K562 (cell line): Measurements from ENCODE around the gene HAO2. TPM values are rescaled to one million over a fixed set of nuclear protein-coding genes. Genes with fewer than 3 reads are reported as not detected.

ENCODE experiments used
- ATAC-seq: fragments of 200-7000 bp; cut with Tn5 transposase; 3 replicates; pipeline ENCODE4 v1.9.1; 2020; ENCODE audit warnings: moderate library complexity
- BruUV-seq: library from RNA; stranded (reverse); fragments of 400-500 nt; replicated peaks from 2 replicates; lab custom pipeline; 2021; lab: Mats Ljungman, UMichigan
- CTCF ChIA-PET: fragments of 300-600 bp; formaldehyde crosslinking; extraction: SDS; loops from one replicate; lab custom pipeline; 2021; ENCODE audit warnings: low intra/inter-chr PET ratio; lab: Yijun Ruan, JAX
- POLR2A ChIA-PET: fragments of 300-600, 350-650 bp; sonication (Branson Sonifier 250); formaldehyde crosslinking; extraction: SDS; loops from one replicate; lab custom pipeline; 2021; ENCODE audit warnings: antibody characterized with exemption, inconsistent platforms; lab: Yijun Ruan, JAX
- DNase-seq, 4 experiments: peaks; one replicate each; pipeline versions ENCODE4 v3.0.0 to v3.0.0-alpha.2; 2011 to 2018; ENCODE audit warnings: low spot score in 3 of 4, mixed read lengths in 3 of 4; ENCODE audit errors: extremely low read depth in 1 of 4
- FAIRE-seq: peaks from 2 replicates; lab custom pipeline; 2011; peaks lifted over from hg19 to GRCh38; lab: Jason Lieb, UNC
- H2AFZ ChIP-seq: 2 replicates; pipeline ENCODE4 v1.6.0; 2011; ENCODE audit warnings: low read depth, low read length, control low read depth, inconsistent platforms
- H3K27ac ChIP-seq: fragments of 200-600 bp; 3 replicates; pipeline ENCODE4 v1.8.0; 2011; ENCODE audit warnings: low read depth, mild to moderate bottlenecking, control low read depth, inconsistent platforms, low read length, moderate library complexity, mixed read lengths; ENCODE audit errors: extremely low read depth
- H3K27me3 ChIP-seq, 2 experiments: fragments of 300-600 bp in 1 of 2; 2 replicates in 1 of 2; 3 replicates in 1 of 2; pipeline versions ENCODE4 v1.6.0 to v1.8.0; 2011; ENCODE audit warnings: inconsistent platforms in 2 of 2, low read length in 2 of 2, mild to moderate bottlenecking in 1 of 2, mixed read lengths in 1 of 2, moderate library complexity in 1 of 2; ENCODE audit not compliant: control insufficient read depth in 2 of 2, insufficient read depth in 2 of 2
- H3K36me3 ChIP-seq: fragments of 300-600 bp; 3 replicates; pipeline ENCODE4 v1.8.0; 2011; ENCODE audit warnings: mild to moderate bottlenecking, low read length, inconsistent platforms; ENCODE audit not compliant: control insufficient read depth, insufficient read depth
- H3K4me1 ChIP-seq, 2 experiments: fragments of 200-600 bp in 1 of 2; replicated peaks in 1 of 2; 2 replicates in 1 of 2; 3 replicates in 1 of 2; pipeline versions ENCODE4 v1.5.1 to v1.8.0; 2011; ENCODE audit warnings: inconsistent platforms in 2 of 2, low read length in 2 of 2, mild to moderate bottlenecking in 1 of 2, mixed read lengths in 1 of 2, moderate library complexity in 1 of 2; ENCODE audit not compliant: control insufficient read depth in 2 of 2, insufficient read depth in 2 of 2
- H3K4me2 ChIP-seq: 2 replicates; pipeline ENCODE4 v1.6.1; 2011; ENCODE audit warnings: low read length, control low read depth, inconsistent platforms, mixed read lengths; ENCODE audit not compliant: insufficient read depth
- H3K4me3 ChIP-seq: fragments of 200-600 bp; sonication (generic), shearing (Covaris generic); 2 replicates; pipeline ENCODE4 v1.5.1; 2016; ENCODE audit warnings: control low read depth, inconsistent platforms
- H3K79me2 ChIP-seq: fragments of 200-600 bp; 3 replicates; pipeline ENCODE4 v1.8.0; 2011; ENCODE audit warnings: low read length, inconsistent platforms; ENCODE audit not compliant: control insufficient read depth, insufficient read depth
- H3K9ac ChIP-seq, 2 experiments: 2 replicates each; pipeline versions ENCODE4 v1.6.0 to v1.6.1; 2011; ENCODE audit warnings: low read depth in 2 of 2, low read length in 2 of 2, control low read depth in 1 of 2, inconsistent platforms in 1 of 2, mild to moderate bottlenecking in 1 of 2, mixed read lengths in 1 of 2; ENCODE audit not compliant: insufficient read depth in 1 of 2
- H3K9me1 ChIP-seq: one replicate; pipeline ENCODE4 v1.6.0; 2011; ENCODE audit warnings: inconsistent platforms, mild to moderate bottlenecking, low read length, moderate library complexity; ENCODE audit not compliant: control insufficient read depth, insufficient read depth
- H3K9me3 ChIP-seq: replicated peaks from 2 replicates; pipeline ENCODE4 v1.5.1; 2011; ENCODE audit warnings: low read depth, low read length, inconsistent platforms; ENCODE audit not compliant: control insufficient read depth, insufficient read depth
- H4K20me1 ChIP-seq: replicated peaks from 2 replicates; pipeline ENCODE4 v1.6.1; 2011; ENCODE audit warnings: low read length, inconsistent platforms, mixed read lengths; ENCODE audit not compliant: control insufficient read depth, insufficient read depth
- C11orf30 ChIP-seq: fragments of 450-650 bp; IDR thresholded peaks from 2 replicates; pipeline ENCODE4 v1.6.1; 2016; ENCODE audit warnings: low read depth, mild to moderate bottlenecking
- DDX20 ChIP-seq: fragments of 450-650 bp; IDR thresholded peaks from 2 replicates; pipeline ENCODE4 v1.6.1; 2016; ENCODE audit warnings: missing genetic modification characterization, low read depth, mild to moderate bottlenecking, missing compliant biosample characterization, moderate library complexity
- E2F3 ChIP-seq: fragments of 250-450 bp; sonication (Bioruptor Pico); IDR thresholded peaks from 2 replicates; pipeline ENCODE4 v1.4.0; 2020; ENCODE audit warnings: mild to moderate bottlenecking
- FOXJ2 ChIP-seq: fragments of 200-800 bp; sonication (Bioruptor generic); IDR thresholded peaks from 2 replicates; pipeline ENCODE4 v1.6.1; 2016; ENCODE audit warnings: missing genetic modification characterization, missing compliant biosample characterization
- MAFF ChIP-seq: IDR thresholded peaks from 2 replicates; pipeline ENCODE4 v1.6.1; 2012; ENCODE audit warnings: low read length, improper control_type of control experiment
- MAFG ChIP-seq: fragments of 450-650 bp; conservative IDR thresholded peaks from 2 replicates; pipeline ENCODE4 v1.6.1; 2016; ENCODE audit warnings: missing genetic modification characterization, missing compliant biosample characterization
- MCM7 ChIP-seq, 2 experiments: fragments of 450-650 bp; IDR thresholded peaks; 2 replicates each; pipeline ENCODE4 v1.6.1; 2016 to 2018
- NFE2 ChIP-seq: IDR thresholded peaks from 2 replicates; pipeline ENCODE4 v1.6.1; 2014; ENCODE audit warnings: antibody characterized with exemption, low read depth
- TRIM28 ChIP-seq: fragments of 450-650 bp; IDR thresholded peaks from 2 replicates; pipeline ENCODE4 v1.6.1; 2017
- ZNF12 ChIP-seq: sonication (generic); formaldehyde crosslinking; IDR thresholded peaks from 2 replicates; pipeline ENCODE4 v1.4.0; 2020; ENCODE audit warnings: mild to moderate bottlenecking, missing genetic modification reagents
- WGBS: fragments of 100-300 bp; shearing (Covaris generic); methylation state at CpG from one replicate; pipeline ENCODE4 v1.1.6; 2016; ENCODE audit warnings: low coverage, mixed read lengths; ENCODE audit not compliant: insufficient coverage; ENCODE audit errors: missing lambda C conversion rate; 5-methylcytosine and 5-hydroxymethylcytosine counted together
- in situ Hi-C: fragments of 300-500 bp; cut with MboI; formaldehyde crosslinking; loops from 4 replicates; pipeline ENCODE4 v1.15.0; 2018; ENCODE audit warnings: inconsistent platforms, mixed read lengths
- intact Hi-C: fragments of 100-400 bp; cut with micrococcal nuclease; formaldehyde crosslinking; loops from 2 replicates; pipeline ENCODE4 v1.14.2; 2022
- polyA plus RNA-seq, 8 experiments: library from polyadenylated mRNA; depleted of rRNA in 4 of 8; stranded (reverse) in 5 of 8; unstranded in 3 of 8; fragments of >200 nt; fragmentation: Nextera tagmentation in 2 of 8; fragmentation: Illumina TruSeq in 1 of 8; extraction: Ambion mirVana in 2 of 8; extraction: Trizol in 1 of 8; gene quantifications; 2 replicates each; pipeline versions ENCODE4 v1.2.1 to v1.2.3, GENCODE V29; 2011 to 2014; ENCODE audit warnings: inconsistent platforms in 1 of 8, missing spikeins in 1 of 8
- total RNA-seq, 7 experiments: library from RNA; depleted of rRNA in 6 of 7; stranded (reverse); fragments of >200 nt in 6 of 7; fragmentation: Illumina TruSeq in 2 of 7; extraction: Trizol in 2 of 7; gene quantifications; 2 replicates each; pipeline versions ENCODE4 v1.2.1 to v1.2.3, GENCODE V29; 2011 to 2021; ENCODE audit warnings: low replicate concordance in 1 of 7
- TF ChIP-seq, protein P1 (sequence below): fragments of 250-450 bp; sonication (Bioruptor Pico); IDR thresholded peaks from 2 replicates; pipeline ENCODE4 v1.8.0; 2022; ENCODE audit warnings: inconsistent platforms, mild to moderate bottlenecking, moderate library complexity, borderline replicate concordance

The HAO2 gene
- total and polyA plus RNA-seq, 9 of the 15 experiments (the other 6 are each of a cell fraction or from before 2014, with no cell fraction given) = not detected

DNA sequence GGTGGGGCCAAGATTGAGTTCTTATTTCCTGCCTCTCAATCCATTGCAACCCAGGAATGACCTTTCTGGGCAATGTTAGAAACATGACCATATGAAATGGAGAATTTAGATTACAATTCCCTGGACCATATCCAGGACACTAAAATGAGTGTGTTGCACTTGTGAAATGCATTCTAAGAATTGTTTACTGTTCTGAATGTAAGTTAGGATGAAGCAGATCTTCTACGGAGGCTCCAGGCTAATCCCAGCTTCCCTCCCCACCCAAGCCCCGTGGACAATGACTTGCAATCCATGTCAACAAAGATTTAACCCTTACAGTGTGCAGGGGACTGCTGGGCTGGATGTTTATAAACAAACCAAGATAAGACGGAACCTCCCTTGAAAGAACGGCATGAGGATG lies 31.7 kb upstream of the HAO2 start:
- H3K4me2 ChIP-seq = no peak overlapping the region
- H3K36me3 ChIP-seq = no peaks in the 10 kb centered on the region
- no peaks in the 10 kb centered on the region for H4K20me1 ChIP-seq
- ChIA-PET CTCF (no interaction called here), POLR2A (interaction anchor here (0.6 to 0.9 kb wide), 2 partner anchors 15 to 1898 kb away, joined by 3 to 4 read pairs; no protein-coding TSS in a partner anchor)
- no peak overlapping the region for H3K4me3 ChIP-seq
- TF ChIP-seq DDX20 = no peak
- TF ChIP-seq ZNF12 (CRISPR knock-in tag) = no peak
- TF ChIP-seq FOXJ2 (tag) = peak; percentile 71
- 0 out of 2 replicates have a peak, but pooled peaks have one; percentile 4 for TF ChIP-seq C11orf30
- 0 out of 2 replicates have a peak, but pooled peaks have one; percentile 6 for TF ChIP-seq MAFF
- no peak for TF ChIP-seq MCM7 (IDR thresholded peaks at IDR 0.05)
- peak; percentile 35; the same call in 1 of the 2 replicates for TF ChIP-seq NFE2
- TF ChIP-seq E2F3 = no peak
- peak; percentile 59 for TF ChIP-seq MAFG
- TF ChIP-seq, protein P1, sequence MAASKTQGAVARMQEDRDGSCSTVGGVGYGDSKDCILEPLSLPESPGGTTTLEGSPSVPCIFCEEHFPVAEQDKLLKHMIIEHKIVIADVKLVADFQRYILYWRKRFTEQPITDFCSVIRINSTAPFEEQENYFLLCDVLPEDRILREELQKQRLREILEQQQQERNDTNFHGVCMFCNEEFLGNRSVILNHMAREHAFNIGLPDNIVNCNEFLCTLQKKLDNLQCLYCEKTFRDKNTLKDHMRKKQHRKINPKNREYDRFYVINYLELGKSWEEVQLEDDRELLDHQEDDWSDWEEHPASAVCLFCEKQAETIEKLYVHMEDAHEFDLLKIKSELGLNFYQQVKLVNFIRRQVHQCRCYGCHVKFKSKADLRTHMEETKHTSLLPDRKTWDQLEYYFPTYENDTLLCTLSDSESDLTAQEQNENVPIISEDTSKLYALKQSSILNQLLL (CRISPR knock-in tag) = no peak
- TF ChIP-seq TRIM28 = no peak
- TF ChIP-seq, all 486 proteins: peak for 5
- 0% methylated on average over 4 of the region's 4 CpGs for WGBS
- H3K27ac ChIP-seq = no peak overlapping the region
- BruUV-seq = no TSS peak
- no peak overlapping the region for H2AFZ ChIP-seq
- FAIRE-seq = no peak
- intact Hi-C loops (no loop called here), in situ Hi-C loops (no loop called here)
- H3K9me1 ChIP-seq = no peaks in the 10 kb centered on the region
- no peak; the same call in 2 of the 3 replicates for ATAC-seq
- no peak for DNase-seq
- peaks cover 0 to 11% of the 10 kb centered on the region in 2 experiments; a peak in 4 of 5 replicates for H3K27me3 ChIP-seq
- H3K79me2 ChIP-seq = no peaks in the 10 kb centered on the region
- H3K4me1 ChIP-seq = no peaks in the 10 kb centered on the region
- no peaks in the 10 kb centered on the region for H3K9me3 ChIP-seq
- no peak overlapping the region for H3K9ac ChIP-seq
